Spinal cord (tissue), 10 donors: ENCODE measurements around the gene EIF2D. TPM values are rescaled to one million over a fixed set of nuclear protein-coding genes. Genes with fewer than 3 reads are reported as not detected.
A peak's percentile ranks its signal among the peaks of the same experiment; 100 is the strongest.
"Not testable (repeated sequence)": the region's sequence is repeated elsewhere in the genome, so short reads cannot be mapped to it uniquely, and the experiment has no call there.

Experiments used
- DNase-seq, 6 donors: peaks; one replicate each; pipeline versions ENCODE4 v3.0.0 to v3.0.0-alpha.2; 2013 to 2015; ENCODE audit warnings: low spot score in 6 of 6, low read depth in 4 of 6
- H3K27ac ChIP-seq: one replicate; pipeline ENCODE4 v1.5.1; 2013; ENCODE audit warnings: low read depth, low read length, control low read depth
- H3K27me3 ChIP-seq: one replicate; pipeline ENCODE4 v1.6.1; 2013; ENCODE audit warnings: low read length; ENCODE audit not compliant: control insufficient read depth, insufficient read depth
- H3K36me3 ChIP-seq: one replicate; pipeline ENCODE4 v1.6.1; 2013; ENCODE audit warnings: low read length; ENCODE audit not compliant: control insufficient read depth, insufficient read depth
- H3K4me1 ChIP-seq: one replicate; pipeline ENCODE4 v1.6.1; 2013; ENCODE audit warnings: low read length; ENCODE audit not compliant: control insufficient read depth, insufficient read depth
- H3K4me3 ChIP-seq: one replicate; pipeline ENCODE4 v1.5.1; 2013; ENCODE audit warnings: low read depth, low read length, control low read depth
- H3K9me3 ChIP-seq: one replicate; pipeline ENCODE4 v1.6.1; 2013; ENCODE audit warnings: low read length; ENCODE audit not compliant: control insufficient read depth, insufficient read depth
- WGBS: methylation state at CpG from one replicate; pipeline ENCODE4 v1.1.5; 2013; ENCODE audit warnings: missing lambda C conversion rate; ENCODE audit not compliant: insufficient coverage; 5-methylcytosine and 5-hydroxymethylcytosine counted together
- polyA plus RNA-seq, 2 donors: library from polyadenylated mRNA; unstranded; fragments of 120-200 nt; gene quantifications; one replicate each; pipeline ENCODE4 v1.2.1, GENCODE V29; 2013; ENCODE audit not compliant: insufficient read length in 2 of 2
- total RNA-seq, 2 donors: library from RNA; depleted of rRNA in 1 of 2; stranded (reverse); fragments of 120-200 nt in 1 of 2; fragments of >200 nt in 1 of 2; gene quantifications; one replicate each; pipeline versions ENCODE4 v1.2.3 to v1.2.4, GENCODE V29; 2013 to 2014
- donor health status: healthy.

The EIF2D gene
- total and polyA plus RNA-seq, 4 donors = 24.6 to 58.0 (median 36.2) TPM

DNA sequence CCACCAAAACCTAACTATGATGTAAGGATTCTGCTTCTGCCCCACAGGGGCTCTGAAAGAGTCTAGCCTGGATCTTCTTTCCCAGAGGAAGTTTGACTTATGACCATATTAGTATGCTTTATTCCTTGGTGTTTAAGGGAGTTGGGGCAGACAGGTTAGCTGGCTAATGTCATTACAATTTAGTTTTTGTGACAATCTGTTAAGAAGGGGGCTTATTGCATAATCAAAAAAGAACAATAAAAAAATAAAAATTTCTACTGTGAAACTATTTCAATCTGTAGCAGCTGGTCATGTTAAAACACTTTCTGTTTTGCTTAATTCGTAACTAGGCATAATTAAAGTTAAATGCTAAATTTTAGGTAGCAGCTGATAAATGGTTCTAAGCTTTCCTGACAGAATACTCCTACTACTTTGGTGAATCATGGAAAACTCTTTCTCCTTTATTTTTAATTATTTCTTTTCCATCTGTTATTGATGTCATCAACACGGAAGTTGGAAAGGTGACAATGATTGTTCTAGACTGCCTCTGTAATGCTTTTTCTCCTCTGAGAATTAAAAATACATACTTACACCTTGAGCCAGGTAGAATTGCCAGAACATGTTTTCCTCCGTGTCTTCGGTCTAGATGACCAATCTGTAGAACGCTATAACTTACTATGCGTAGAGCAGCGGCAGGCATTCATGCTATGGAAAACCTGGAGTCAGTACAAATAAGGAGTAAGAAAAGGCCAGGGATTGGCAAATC is 41.6 kb upstream of the EIF2D start:
- DNase-seq = no peak
- Histone ChIP-seq H3K9me3 (no peaks in the 10 kb centered on the region), H3K27me3 (peaks cover 8% of the 10 kb centered on the region), H3K4me1 (peaks cover 19% of the 10 kb centered on the region), H3K4me3 (no peak overlapping the region), H3K27ac (no peak overlapping the region), H3K36me3 (peaks cover 3% of the 10 kb centered on the region)
- WGBS = 84% methylated on average over 5 of the region's 7 CpGs

- peak in 2 of 6 donors; percentile 24 to 36 for DNase-seq
- Histone ChIP-seq H3K27me3 (no peaks in the 10 kb centered on the region), H3K9me3 (no peaks in the 10 kb centered on the region), H3K4me1 (peaks cover 10% of the 10 kb centered on the region), H3K36me3 (peaks cover 9% of the 10 kb centered on the region), H3K27ac (no peak overlapping the region), H3K4me3 (no peak overlapping the region)
- WGBS = 93% methylated on average over 4 of the region's 5 CpGs
Measured at GRCh38 chr1:206651958-206652890, 40.0 kb upstream of the EIF2D start.

DNA sequence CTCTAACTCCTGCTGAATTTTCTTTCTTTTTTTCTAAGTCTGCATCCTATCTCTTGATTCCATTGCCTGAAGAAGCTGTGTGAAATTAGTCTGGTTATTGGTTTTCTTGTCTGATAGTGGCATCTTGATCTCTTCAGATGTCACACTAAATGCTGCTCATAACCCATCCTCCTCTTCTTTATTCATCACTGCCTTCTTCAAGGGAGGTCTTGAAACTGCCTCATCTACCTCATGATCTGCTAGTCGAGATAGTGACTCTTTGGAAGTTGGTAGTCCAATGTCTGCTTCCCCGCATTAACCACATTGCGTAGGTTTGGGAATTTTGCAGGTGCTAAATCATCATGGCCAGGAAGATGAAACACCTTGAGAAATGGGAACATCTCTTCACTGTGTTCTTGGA is 38.7 kb upstream of the EIF2D start:
- Histone ChIP-seq H3K4me1 (peaks cover 10% of the 10 kb centered on the region), H3K4me3 (no peak overlapping the region), H3K36me3 (peaks cover 9% of the 10 kb centered on the region), H3K27ac (no peak overlapping the region), H3K9me3 (no peaks in the 10 kb centered on the region), H3K27me3 (no peaks in the 10 kb centered on the region)
- DNase-seq = no peak
- 100% methylated on average over 3 of the region's 3 CpGs for whole genome bisulfite sequencing

GRCh38 chr1:206649261-206649921 is 37.1 kb upstream of the EIF2D start:
- no peaks in the 10 kb centered on the region for H3K27me3 ChIP-seq
- no peaks in the 10 kb centered on the region for H3K9me3 ChIP-seq
- no peak overlapping the region for H3K4me3 ChIP-seq
- peaks cover 4% of the 10 kb centered on the region for H3K4me1 ChIP-seq
- WGBS = 85% methylated on average over 2 of the region's 5 CpGs
- peaks cover 9% of the 10 kb centered on the region for H3K36me3 ChIP-seq
- no peak overlapping the region for H3K27ac ChIP-seq
- DNase-seq = no peak

DNA sequence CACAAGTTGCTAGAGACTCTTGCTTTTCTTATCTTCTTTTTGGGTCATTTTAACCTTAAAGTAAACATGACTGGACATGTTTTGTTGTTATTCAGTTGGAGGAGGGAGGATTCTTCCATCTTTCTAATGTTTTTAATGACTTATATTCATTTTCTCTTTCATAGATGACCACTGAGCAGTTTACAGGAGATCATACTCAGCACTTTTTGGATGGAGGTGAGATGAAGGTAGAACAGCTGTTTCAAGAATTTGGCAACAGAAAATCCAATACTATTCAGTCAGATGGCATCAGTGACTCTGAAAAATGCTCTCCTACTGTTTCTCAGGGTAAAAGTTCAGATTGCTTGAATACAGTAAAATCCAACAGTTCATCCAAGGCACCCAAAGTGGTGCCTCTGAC is 35.0 kb upstream of the EIF2D start:
- Histone ChIP-seq H3K27me3 (no peaks in the 10 kb centered on the region), H3K27ac (no peak overlapping the region), H3K9me3 (no peaks in the 10 kb centered on the region), H3K4me3 (no peak overlapping the region), H3K36me3 (peaks cover 6% of the 10 kb centered on the region), H3K4me1 (no peaks in the 10 kb centered on the region)
- no peak for DNase-seq

DNA sequence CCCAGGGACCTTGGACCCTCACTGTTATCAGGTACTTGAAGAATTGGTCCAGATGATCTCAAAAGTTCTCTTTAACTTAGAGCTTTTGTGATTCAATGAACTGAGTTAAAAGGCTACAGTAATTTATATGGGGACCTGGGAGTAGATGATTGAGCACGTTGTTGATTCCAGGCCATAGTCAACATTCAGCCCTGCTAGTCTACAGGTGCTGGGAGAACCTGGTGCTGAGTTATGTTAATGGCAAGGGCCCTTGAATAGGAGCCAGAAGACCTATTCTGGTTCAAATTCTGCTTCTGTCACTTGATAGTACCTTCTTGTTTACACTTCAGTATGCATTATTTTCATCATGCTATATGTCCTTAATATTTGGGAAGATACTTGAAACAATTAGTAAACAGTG is 34.2 kb upstream of the EIF2D start:
- H3K4me1 ChIP-seq = no peaks in the 10 kb centered on the region
- no peaks in the 10 kb centered on the region for H3K9me3 ChIP-seq
- H3K27me3 ChIP-seq = no peaks in the 10 kb centered on the region
- H3K4me3 ChIP-seq = no peak overlapping the region
- no peak overlapping the region for H3K27ac ChIP-seq
- WGBS = 83% methylated on average over 1 of the region's 1 CpG
- no peak for DNase-seq
- peaks cover 6% of the 10 kb centered on the region for H3K36me3 ChIP-seq

- no peak overlapping the region for H3K27ac ChIP-seq
- DNase-seq = no peak
- H3K27me3 ChIP-seq = no peaks in the 10 kb centered on the region
- no peaks in the 10 kb centered on the region for H3K9me3 ChIP-seq
- no peak overlapping the region for H3K4me3 ChIP-seq
- H3K36me3 ChIP-seq = peaks cover 10% of the 10 kb centered on the region
- H3K4me1 ChIP-seq = no peaks in the 10 kb centered on the region
- 69% methylated on average over 1 of the region's 3 CpGs for WGBS
Measured at GRCh38 chr1:206643118-206643698, 30.9 kb upstream of the EIF2D start.

DNA sequence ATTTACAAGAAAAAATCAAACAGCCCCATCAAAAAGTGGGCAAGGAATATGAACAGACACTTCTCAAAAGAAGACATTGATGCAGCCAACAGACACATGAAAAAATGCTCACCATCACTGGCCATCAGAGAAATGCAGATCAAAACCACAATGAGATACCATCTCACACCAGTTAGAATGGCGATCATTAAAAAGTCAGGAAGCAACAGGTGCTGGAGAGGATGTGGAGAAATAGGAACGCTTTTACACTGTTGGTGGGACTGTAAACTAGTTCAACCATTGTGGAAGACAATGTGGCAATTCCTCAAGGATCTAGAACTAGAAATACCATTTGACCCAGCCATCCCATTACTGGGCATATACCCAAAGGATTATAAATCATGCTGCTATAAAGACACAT is 29.8 kb upstream of the EIF2D start:
- not testable (repeated sequence) for H3K4me3 ChIP-seq, H3K36me3 ChIP-seq, H3K9me3 ChIP-seq, H3K4me1 ChIP-seq, H3K27me3 ChIP-seq, DNase-seq, H3K27ac ChIP-seq
- WGBS = no CpG with 5 or more reads among the region's 2 CpGs

GRCh38 chr1:206637605-206638004 is 25.3 kb upstream of the EIF2D start:
- peaks cover 16% of the 10 kb centered on the region for H3K4me1 ChIP-seq
- no peak overlapping the region for H3K4me3 ChIP-seq
- no peaks in the 10 kb centered on the region for H3K9me3 ChIP-seq
- peaks cover 8% of the 10 kb centered on the region for H3K36me3 ChIP-seq
- no peaks in the 10 kb centered on the region for H3K27me3 ChIP-seq
- DNase-seq = no peak
- H3K27ac ChIP-seq = no peak overlapping the region
